ENCODE measurements around the gene PDK4.

- TF ChIP-seq RFX5 (IDR thresholded peaks at IDR 0.05; ENCODE audit: low read depth, low read length) = no peak
- no peak for TF ChIP-seq MTA3 (IDR thresholded peaks at IDR 0.05; ENCODE audit: borderline replicate concordance, low read length)
- TF ChIP-seq USF2 (IDR thresholded peaks at IDR 0.05; ENCODE audit: borderline replicate concordance, low read depth, low read length) = no peak
Measured at GRCh38 chr7:95536656-95537311, 59.5 kb downstream of the PDK4 start.

All from GM12878 (cell line).